Coronary artery (tissue), 2 donors: ENCODE results near the gene WASF3.

Experiments
- DNase-seq: peaks from one replicate; pipeline ENCODE4 v3.0.0-alpha.2; 2017; ENCODE audit warnings: low spot score
- H3K27ac ChIP-seq, 2 donors: fragments of 200-600 bp; sonication (generic); one replicate each; pipeline ENCODE4 v1.5.1; 2016 to 2019
- H3K4me3 ChIP-seq: fragments of 200-600 bp; sonication (generic); 2 replicates; pipeline ENCODE4 v1.5.1; 2016; ENCODE audit warnings: mild to moderate bottlenecking, moderate library complexity
- TF ChIP-seq, protein P1 (sequence below): fragments of 200-600 bp; sonication (generic); IDR thresholded peaks from one replicate; pipeline ENCODE4 v1.5.1; 2019; ENCODE audit warnings: antibody characterized with exemption

The WASF3 gene

DNA sequence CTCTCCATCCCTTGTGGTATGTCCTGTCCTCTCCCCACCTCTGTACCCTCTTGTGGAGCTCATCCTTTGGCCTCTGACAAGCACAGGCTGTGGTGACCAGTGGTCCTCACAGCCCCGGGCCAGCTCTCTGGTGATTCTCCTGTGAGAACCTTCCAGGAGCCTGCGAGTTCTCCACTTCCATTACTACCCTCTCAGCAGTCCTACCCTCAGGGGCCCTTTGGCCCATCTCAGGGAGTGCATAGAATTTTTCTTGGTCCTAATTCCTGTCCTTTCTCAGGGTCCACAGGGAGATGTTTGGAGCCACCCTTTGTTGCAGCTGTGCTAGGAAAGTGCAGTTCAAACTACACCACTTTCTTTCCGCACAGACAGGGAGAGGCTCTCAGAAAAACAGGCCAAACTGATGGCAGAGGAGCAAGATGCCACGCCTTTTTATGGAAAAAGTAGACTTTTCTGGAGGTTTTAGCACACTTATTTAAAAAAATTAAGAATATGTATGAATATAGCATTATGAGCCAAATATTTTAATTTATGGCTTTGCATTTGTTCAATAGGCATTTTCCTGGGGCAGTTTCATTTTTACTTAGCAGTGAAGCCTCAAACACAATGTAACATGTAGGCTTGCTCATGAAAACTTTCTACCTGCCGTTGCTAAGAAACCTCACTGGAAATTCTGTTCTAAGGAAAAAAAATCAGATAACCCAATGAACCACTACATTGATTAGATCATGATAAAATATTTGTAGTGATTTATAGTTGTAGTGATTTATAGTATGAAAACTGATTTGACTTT lies 111.1 kb downstream of the WASF3 start:
- no peak for DNase-seq
- TF ChIP-seq, protein P1, sequence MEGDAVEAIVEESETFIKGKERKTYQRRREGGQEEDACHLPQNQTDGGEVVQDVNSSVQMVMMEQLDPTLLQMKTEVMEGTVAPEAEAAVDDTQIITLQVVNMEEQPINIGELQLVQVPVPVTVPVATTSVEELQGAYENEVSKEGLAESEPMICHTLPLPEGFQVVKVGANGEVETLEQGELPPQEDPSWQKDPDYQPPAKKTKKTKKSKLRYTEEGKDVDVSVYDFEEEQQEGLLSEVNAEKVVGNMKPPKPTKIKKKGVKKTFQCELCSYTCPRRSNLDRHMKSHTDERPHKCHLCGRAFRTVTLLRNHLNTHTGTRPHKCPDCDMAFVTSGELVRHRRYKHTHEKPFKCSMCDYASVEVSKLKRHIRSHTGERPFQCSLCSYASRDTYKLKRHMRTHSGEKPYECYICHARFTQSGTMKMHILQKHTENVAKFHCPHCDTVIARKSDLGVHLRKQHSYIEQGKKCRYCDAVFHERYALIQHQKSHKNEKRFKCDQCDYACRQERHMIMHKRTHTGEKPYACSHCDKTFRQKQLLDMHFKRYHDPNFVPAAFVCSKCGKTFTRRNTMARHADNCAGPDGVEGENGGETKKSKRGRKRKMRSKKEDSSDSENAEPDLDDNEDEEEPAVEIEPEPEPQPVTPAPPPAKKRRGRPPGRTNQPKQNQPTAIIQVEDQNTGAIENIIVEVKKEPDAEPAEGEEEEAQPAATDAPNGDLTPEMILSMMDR = no peak
- Histone ChIP-seq H3K4me3 (no peak overlapping the region), H3K27ac (no peak overlapping the region)

DNA sequence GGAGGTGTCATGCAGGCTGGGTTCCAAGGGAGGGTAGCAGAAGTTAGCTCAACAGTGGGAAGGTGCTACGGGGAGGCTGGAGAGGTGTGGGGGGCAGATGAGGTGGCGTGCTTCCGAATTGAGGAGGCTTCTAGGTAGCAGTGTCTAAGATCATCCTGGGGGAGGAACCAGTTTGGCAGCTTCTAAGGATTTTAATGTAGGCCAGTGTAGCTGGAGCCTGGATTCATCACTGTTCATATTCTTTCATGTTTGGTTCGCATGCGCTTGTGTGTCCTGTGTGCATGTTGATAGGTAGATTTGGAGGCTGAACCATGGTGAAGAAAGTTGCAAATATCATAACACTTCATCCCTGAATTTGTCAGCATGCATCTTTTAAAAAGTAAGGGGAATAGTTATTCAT lies 116.4 kb downstream of the WASF3 start:
- no peak for DNase-seq
- TF ChIP-seq, protein P1 = no peak

DNA sequence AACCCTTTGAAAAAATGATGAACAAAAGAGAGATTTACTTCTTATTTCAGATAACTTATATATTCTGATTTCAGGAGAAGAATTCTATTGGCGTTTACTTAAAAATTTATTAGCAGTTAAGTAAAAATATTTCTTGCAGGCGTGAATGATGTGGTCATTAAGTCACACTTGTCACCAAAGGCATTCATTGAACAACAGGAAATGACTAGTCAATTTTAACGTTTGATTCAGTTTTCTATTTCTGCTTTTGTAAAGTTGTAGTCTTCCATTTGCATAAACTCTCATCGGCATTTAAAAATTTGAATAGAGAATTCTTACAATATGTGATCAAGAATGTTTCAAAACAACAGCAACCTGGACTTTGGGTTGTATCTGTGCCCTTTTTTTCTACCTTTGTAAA lies 119.7 kb downstream of the WASF3 start:
- Histone ChIP-seq H3K27ac (no peak overlapping the region), H3K4me3 (no peak overlapping the region)
- TF ChIP-seq, protein P1 = no peak
- DNase-seq = no peak

More for the DNA sequence above, 116.4 kb downstream of the WASF3 start:
- Histone ChIP-seq H3K4me3 (no peak overlapping the region), H3K27ac (no peak overlapping the region)

DNA sequence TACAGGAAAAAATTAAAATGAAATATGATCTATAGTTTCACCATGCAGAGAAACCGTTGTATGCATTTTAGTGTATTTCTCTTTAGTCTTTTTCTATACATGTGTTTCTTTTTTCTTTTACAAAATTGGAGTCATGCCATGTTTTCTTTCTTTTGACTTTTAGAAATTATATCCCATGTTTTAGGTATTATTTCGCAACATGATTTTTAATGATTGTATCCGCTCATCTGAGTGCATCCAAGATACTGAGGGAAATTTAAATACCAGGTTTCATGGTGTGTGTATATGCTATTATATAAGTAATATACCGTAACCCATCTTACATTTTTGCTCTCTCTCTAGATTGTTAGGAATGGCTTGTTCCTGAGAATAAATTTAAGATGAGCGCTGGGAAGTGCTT lies 120.8 kb downstream of the WASF3 start:
- no peak overlapping the region for H3K27ac ChIP-seq
- TF ChIP-seq, protein P1 = no peak
- H3K4me3 ChIP-seq = no peak overlapping the region
- DNase-seq = no peak

- Histone ChIP-seq H3K27ac (no peak overlapping the region), H3K4me3 (no peak overlapping the region)
- TF ChIP-seq, protein P1 = no peak
- no peak for DNase-seq
Observed at GRCh38 chr13:26678796-26679195, 121.3 kb downstream of the WASF3 start.

GRCh38 chr13:26679411-26680122 lies 122.1 kb downstream of the WASF3 start:
- TF ChIP-seq, protein P1 = no peak
- Histone ChIP-seq H3K4me3 (no peak overlapping the region), H3K27ac (no peak overlapping the region)

DNA sequence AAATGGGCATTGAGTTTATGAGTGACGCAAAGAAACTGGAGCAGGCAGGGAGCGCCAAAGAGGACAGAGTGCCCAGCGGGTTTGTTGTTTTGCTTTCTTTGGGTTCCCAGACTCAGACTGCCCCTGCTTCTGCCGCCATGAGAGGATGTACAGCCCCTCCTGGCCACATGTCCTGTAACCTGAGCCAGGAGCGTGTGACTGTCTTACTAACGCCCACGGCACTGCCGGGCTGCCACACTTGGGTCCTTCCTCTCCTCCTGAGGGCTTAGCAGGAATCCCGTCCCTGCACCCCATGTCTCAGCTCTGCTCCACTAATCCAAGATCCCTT lies 122.6 kb downstream of the WASF3 start:
- TF ChIP-seq, protein P1 = no peak
- DNase-seq = no peak
- Histone ChIP-seq H3K4me3 (no peak overlapping the region), H3K27ac (no peak overlapping the region)

More at GRCh38 chr13:26679411-26680122, 122.1 kb downstream of the WASF3 start:
- no peak for DNase-seq
